Activated naive CD8-positive, alpha-beta T cell (primary cell): ENCODE data around the gene HHIP.
"Not testable (repeated sequence)": the region's sequence is repeated elsewhere in the genome, so short reads cannot be mapped to it uniquely, and the experiment has no call there.

Experiments
- H3K27ac Mint-ChIP-seq: one replicate; pipeline ENCODE4 v1.8.0; 2021; ENCODE audit warnings: mixed read lengths
- H3K27me3 Mint-ChIP-seq: one replicate; pipeline ENCODE4 v1.8.0; 2021; ENCODE audit warnings: mixed read lengths
- H3K36me3 Mint-ChIP-seq: one replicate; pipeline ENCODE4 v1.8.0; 2021; ENCODE audit warnings: mixed read lengths
- H3K4me1 Mint-ChIP-seq: one replicate; pipeline ENCODE4 v1.8.0; 2021; ENCODE audit warnings: low read depth, mixed read lengths
- H3K4me3 Mint-ChIP-seq: one replicate; pipeline ENCODE4 v1.8.0; 2021; ENCODE audit warnings: mild to moderate bottlenecking, mixed read lengths
- H3K9me3 Mint-ChIP-seq: one replicate; pipeline ENCODE4 v1.8.0; 2021; ENCODE audit warnings: low read depth, mixed read lengths

The HHIP gene

GRCh38 chr4:144740316-144740715 is 94.4 kb downstream of the HHIP start:
- Mint-ChIP-seq H3K27me3 (no peaks in the 10 kb centered on the region), H3K4me1 (no peaks in the 10 kb centered on the region), H3K4me3 (no peak overlapping the region), H3K9me3 (no peaks in the 10 kb centered on the region), H3K27ac (no peak overlapping the region), H3K36me3 (no peaks in the 10 kb centered on the region)

- H3K36me3 Mint-ChIP-seq = no peaks in the 10 kb centered on the region
- peaks cover 3% of the 10 kb centered on the region for H3K9me3 Mint-ChIP-seq
- H3K4me3 Mint-ChIP-seq = no peak overlapping the region
- no peaks in the 10 kb centered on the region for H3K4me1 Mint-ChIP-seq
- H3K27ac Mint-ChIP-seq = no peak overlapping the region
- H3K27me3 Mint-ChIP-seq = peaks cover 2% of the 10 kb centered on the region
Measured at GRCh38 chr4:144748814-144749555, 103.0 kb downstream of the HHIP start.

- Mint-ChIP-seq H3K4me3 (no peak overlapping the region), H3K4me1 (no peaks in the 10 kb centered on the region), H3K27me3 (peaks cover 2% of the 10 kb centered on the region), H3K27ac (no peak overlapping the region), H3K9me3 (peaks cover 3% of the 10 kb centered on the region), H3K36me3 (no peaks in the 10 kb centered on the region)
Measured at GRCh38 chr4:144750348-144750747, 104.4 kb downstream of the HHIP start.

- peaks cover 1% of the 10 kb centered on the region for H3K27me3 Mint-ChIP-seq
- H3K4me1 Mint-ChIP-seq = no peaks in the 10 kb centered on the region
- H3K4me3 Mint-ChIP-seq = no peak overlapping the region
- no peaks in the 10 kb centered on the region for H3K36me3 Mint-ChIP-seq
- no peak overlapping the region for H3K27ac Mint-ChIP-seq
- no peaks in the 10 kb centered on the region for H3K9me3 Mint-ChIP-seq
Measured at GRCh38 chr4:144754562-144755410, 108.8 kb downstream of the HHIP start.

DNA sequence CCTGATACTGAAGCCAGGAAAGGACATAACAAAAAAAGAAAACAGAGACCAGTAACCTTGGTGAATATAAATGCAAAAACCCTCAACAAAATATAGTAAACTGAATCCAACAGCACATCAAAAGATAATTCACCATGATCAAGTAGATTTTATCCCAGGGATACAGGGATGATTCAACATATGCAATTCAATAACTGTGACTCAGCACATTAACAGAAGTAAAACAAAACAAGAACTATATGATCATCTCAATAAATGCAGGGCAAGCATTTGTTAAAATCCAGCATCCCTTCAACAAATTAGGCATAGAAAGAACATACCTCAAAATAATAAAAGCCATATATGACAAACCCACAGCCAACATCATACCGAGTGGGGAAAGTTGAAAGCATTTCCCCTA is 112.0 kb downstream of the HHIP start:
- no peak overlapping the region for H3K27ac Mint-ChIP-seq
- H3K36me3 Mint-ChIP-seq = no peaks in the 10 kb centered on the region
- no peaks in the 10 kb centered on the region for H3K9me3 Mint-ChIP-seq
- peaks cover 1% of the 10 kb centered on the region for H3K27me3 Mint-ChIP-seq
- H3K4me3 Mint-ChIP-seq = no peak overlapping the region
- H3K4me1 Mint-ChIP-seq = no peaks in the 10 kb centered on the region

- not testable (repeated sequence) for H3K9me3 Mint-ChIP-seq, H3K4me1 Mint-ChIP-seq, H3K4me3 Mint-ChIP-seq, H3K27ac Mint-ChIP-seq, H3K27me3 Mint-ChIP-seq, H3K36me3 Mint-ChIP-seq
Measured at GRCh38 chr4:144768809-144769208, 122.9 kb downstream of the HHIP start.

- H3K4me1 Mint-ChIP-seq = no peaks in the 10 kb centered on the region
- H3K4me3 Mint-ChIP-seq = no peak overlapping the region
- H3K27ac Mint-ChIP-seq = no peak overlapping the region
- no peaks in the 10 kb centered on the region for H3K36me3 Mint-ChIP-seq
- no peaks in the 10 kb centered on the region for H3K27me3 Mint-ChIP-seq
- H3K9me3 Mint-ChIP-seq = no peaks in the 10 kb centered on the region
Measured at GRCh38 chr4:144778364-144778763, 132.4 kb downstream of the HHIP start.

- Mint-ChIP-seq H3K27ac (no peak overlapping the region), H3K27me3 (peaks cover 1% of the 10 kb centered on the region), H3K9me3 (no peaks in the 10 kb centered on the region), H3K36me3 (no peaks in the 10 kb centered on the region), H3K4me3 (no peak overlapping the region), H3K4me1 (no peaks in the 10 kb centered on the region)
Measured at GRCh38 chr4:144782345-144782744, 136.4 kb downstream of the HHIP start.

- Mint-ChIP-seq H3K4me1 (no peaks in the 10 kb centered on the region), H3K4me3 (no peak overlapping the region), H3K36me3 (no peaks in the 10 kb centered on the region), H3K27ac (no peak overlapping the region), H3K27me3 (peaks cover 1% of the 10 kb centered on the region), H3K9me3 (no peaks in the 10 kb centered on the region)
Measured at GRCh38 chr4:144785961-144786360, 140.0 kb downstream of the HHIP start.

DNA sequence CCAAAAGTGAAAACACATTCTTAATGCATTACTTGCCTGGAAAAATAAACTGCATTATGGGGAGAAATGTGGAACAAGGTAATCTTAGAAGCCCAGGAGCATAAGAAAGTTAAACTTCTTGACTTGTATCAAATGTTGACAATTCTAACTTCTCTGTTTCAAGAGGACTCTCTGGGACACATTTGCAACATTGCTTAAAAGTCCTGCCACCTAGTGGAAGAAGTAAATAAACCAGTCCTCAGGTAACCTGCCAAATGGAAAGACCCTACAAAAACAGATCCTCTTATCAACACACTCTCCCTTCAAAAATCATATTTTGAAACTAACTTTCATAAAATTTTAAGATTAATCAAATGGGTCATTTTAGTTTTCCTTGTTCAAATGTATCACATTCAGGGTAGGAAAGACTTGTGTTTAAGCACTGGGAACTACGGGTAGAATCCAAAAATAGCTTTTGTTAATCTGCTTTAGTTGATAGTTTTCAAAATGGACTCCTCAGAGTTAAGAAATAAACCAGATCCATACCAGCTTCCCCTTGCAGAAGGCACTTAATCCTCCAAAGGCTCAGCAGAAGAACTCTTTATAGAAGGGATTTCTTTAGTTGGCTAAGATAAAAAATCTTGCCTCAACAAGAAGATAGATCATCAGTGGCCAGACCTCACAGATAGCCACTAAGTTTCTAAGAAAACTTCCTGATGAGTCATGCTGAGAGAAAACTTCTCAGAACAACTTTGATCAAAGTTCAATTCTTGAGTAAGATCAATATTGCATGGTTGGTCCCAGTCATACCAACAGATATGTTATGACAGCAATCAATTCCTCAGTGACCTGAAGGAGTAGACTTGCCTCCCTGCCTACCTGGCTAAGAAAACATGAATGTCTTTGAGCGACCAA is 141.7 kb downstream of the HHIP start:
- Mint-ChIP-seq H3K27ac (no peak overlapping the region), H3K4me3 (no peak overlapping the region), H3K9me3 (no peaks in the 10 kb centered on the region), H3K4me1 (no peaks in the 10 kb centered on the region), H3K27me3 (peaks cover 1% of the 10 kb centered on the region), H3K36me3 (no peaks in the 10 kb centered on the region)

- H3K4me1 Mint-ChIP-seq = no peaks in the 10 kb centered on the region
- no peaks in the 10 kb centered on the region for H3K36me3 Mint-ChIP-seq
- H3K9me3 Mint-ChIP-seq = no peaks in the 10 kb centered on the region
- no peak overlapping the region for H3K4me3 Mint-ChIP-seq
- H3K27ac Mint-ChIP-seq = no peak overlapping the region
- peaks cover 1% of the 10 kb centered on the region for H3K27me3 Mint-ChIP-seq
Measured at GRCh38 chr4:144788469-144788868, 142.5 kb downstream of the HHIP start.

- H3K36me3 Mint-ChIP-seq, H3K27me3 Mint-ChIP-seq, H3K9me3 Mint-ChIP-seq, H3K4me1 Mint-ChIP-seq, H3K4me3 Mint-ChIP-seq, H3K27ac Mint-ChIP-seq: not testable (repeated sequence)
Measured at GRCh38 chr4:144791933-144792332, 146.0 kb downstream of the HHIP start.
